Stimulated activated naive CD4-positive, alpha-beta T cell (primary cell): Measurements from ENCODE around the gene RNU6-7.

Source experiments
- DNase-seq, 6 experiments: peaks; one replicate each; lab custom pipeline; 2025; lab: John Stamatoyannopoulos, UW

The RNU6-7 gene

DNA sequence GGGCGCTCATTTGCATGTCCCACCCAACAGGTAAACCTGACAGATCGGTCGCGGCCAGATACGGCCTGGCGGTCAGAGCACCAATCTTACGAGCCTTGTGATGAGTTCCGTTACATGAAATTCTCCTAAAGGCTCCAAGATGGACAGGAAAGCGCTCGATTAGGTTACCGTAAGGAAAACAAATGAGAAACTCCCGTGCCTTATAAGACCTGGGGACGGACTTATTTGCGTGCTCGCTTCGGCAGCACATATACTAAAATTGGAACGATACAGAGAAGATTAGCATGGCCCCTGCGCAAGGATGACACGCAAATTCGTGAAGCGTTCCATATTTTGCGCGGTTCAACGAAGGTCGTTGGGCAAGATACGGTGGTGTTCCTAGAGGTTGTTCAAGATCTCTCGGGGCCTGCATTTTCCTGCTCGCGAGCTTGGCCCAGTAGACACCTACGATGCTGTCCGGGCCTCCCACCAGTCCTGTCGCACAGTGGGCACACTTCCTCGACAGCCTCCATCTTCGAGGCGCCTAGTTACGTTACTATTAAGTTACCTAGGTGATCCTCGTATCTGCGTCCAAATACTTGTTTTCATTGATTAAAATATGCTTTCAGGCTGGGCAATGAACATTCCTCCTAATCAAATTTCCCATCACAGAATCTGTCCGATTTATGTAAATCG, at the start of gene RNU6-7:
RNU6-7 (plus strand) TSS at position 230 of the 675 bp plus-strand sequence.
- peak in 5 of 6 experiments; percentile 38 to 84 (median 68) for DNase-seq

GRCh38 chr14:32166029-32166428, 35.8 kb upstream of the RNU6-7 start:
- DNase-seq, result no peak

DNA sequence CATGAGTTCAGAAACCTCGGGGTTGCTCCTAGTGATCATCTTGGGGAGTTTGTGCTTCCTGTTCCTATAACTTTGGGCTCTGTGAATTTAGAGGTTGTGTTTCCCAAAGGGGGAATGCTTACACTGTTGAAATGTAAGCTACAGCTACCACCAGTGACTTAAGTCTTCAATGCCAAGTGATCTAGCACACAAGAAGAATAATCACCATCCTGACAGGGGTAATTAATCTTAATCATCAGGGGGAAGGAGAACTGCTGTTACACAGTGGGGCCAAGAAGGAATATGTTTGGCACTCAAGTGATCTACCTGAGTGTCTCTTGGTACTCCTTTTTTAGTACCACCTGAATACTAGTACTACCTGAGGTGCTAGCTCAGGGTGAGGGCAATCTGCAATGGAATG, 34.9 kb upstream of the RNU6-7 start:
- no peak for DNase-seq

DNA sequence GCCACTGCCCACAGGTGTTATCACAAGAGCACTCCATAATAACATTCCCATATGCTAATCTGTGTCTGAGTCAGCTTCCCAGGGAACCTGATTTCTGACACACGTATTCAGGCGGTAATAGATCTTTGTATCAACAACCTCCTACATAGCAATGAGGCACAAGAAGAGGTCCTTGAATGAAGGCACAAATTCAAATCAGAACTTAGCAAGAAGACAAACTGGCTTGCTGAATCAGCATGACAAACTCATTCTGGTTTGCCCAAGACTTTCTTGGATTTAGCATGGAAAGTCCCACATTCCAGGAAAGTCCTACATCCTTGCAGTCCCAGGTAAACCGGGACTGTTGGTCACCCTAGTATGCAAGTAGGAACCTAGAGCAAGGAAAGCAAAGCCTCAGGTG, 33.9 kb upstream of the RNU6-7 start:
- no peak for DNase-seq

DNA sequence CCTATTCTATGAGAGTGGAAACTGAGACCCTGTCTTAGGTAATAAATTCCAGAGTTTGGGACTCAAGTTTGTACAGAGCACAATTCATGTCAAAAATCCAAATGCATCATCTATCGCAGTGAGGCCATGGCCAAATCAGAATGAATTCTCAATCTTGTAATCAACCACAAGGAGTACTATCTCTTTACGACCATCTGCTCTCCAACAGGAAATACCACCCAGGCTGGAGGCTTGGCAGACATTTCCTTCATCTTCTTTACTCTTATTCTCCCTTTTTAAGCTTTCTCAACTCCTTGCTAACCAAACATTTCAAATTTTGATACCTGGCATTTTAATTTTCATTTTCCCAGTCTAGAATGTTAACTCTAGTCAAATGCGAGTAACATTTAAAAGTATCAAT, 32.7 kb upstream of the RNU6-7 start:
- DNase-seq, result no peak

GRCh38 chr14:32171469-32171868, 30.4 kb upstream of the RNU6-7 start:
- no peak for DNase-seq

GRCh38 chr14:32183151-32184058, 18.4 kb upstream of the RNU6-7 start:
- DNase-seq, result no peak

GRCh38 chr14:32185097-32185496, 16.7 kb upstream of the RNU6-7 start:
- DNase-seq, result no peak

- DNase-seq, result no peak
Observed at GRCh38 chr14:32186248-32186647, 15.6 kb upstream of the RNU6-7 start.

DNA sequence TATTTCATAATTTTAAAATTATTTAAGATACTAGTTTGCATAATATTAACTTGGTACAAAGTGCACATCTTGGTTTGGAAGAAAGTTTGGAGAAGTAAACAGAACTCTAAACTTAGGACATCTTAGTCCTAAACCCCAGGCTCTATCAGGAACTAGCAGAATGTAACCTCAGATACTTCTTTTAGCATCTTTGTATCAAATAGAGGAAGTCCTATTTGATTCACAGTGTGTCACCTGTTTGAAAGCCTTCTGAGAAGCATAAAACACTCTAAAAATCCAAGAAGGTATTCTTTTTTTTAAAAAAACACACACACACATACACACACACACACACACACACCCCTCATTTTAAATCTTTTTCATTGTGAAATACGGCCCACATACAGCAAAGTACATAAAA, 12.0 kb upstream of the RNU6-7 start:
- DNase-seq, result no peak

DNA sequence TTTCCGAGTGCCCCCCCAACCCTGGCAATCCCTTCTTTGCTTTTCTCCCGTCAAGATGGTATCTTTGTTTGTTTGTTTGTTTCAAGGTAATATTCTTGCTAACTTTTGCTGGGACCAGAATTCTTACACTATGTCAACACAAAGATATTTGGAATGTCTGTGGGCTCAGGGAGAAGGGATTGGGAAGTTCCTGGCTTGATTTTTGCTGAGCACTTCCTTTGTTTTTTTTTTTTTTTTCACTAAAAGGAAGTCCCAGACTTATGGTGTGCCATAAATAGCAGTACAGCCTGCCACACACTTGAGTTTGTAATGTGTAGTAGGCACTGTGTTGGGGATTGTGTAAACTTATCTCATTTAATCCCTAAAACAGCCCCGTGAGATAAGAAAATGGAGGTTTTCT, 11.2 kb upstream of the RNU6-7 start:
- no peak for DNase-seq

GRCh38 chr14:32192712-32193373, 9.0 kb upstream of the RNU6-7 start:
- no peak for DNase-seq

DNA sequence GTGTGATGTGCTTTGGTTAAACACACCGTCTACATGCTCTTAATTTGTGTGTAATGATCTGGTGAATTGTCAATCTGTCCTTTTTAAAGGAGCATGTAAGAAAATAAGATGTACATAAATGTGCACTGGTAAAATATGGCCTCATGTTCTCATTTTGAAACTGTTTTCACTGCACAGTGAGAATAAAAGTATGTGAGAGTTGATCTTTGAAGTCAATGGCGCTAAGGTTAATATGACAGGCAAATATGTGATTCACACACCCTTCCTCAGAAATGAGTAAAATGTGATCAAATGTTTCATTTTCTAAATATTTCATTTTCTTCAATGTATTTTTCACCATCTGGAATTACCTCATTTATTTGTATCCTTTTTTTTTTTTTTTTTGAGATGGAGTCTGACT, 8.3 kb upstream of the RNU6-7 start:
- DNase-seq, result no peak

- no peak for DNase-seq
Observed at GRCh38 chr14:32195636-32196035, 6.2 kb upstream of the RNU6-7 start.

GRCh38 chr14:32197919-32198318, 3.9 kb upstream of the RNU6-7 start:
- DNase-seq, result no peak

- peak in 1 of 6 experiments; percentile 62 for DNase-seq
Observed at GRCh38 chr14:32200368-32201192, 1.3 kb upstream of the RNU6-7 start.

- DNase-seq, result peak in 5 of 6 experiments; percentile 50 to 82 (median 63)
Observed at GRCh38 chr14:32201193-32201815, 541 bp upstream of the RNU6-7 start.

- peak in 1 of 6 experiments; percentile 63 for DNase-seq
Observed at GRCh38 chr14:32202491-32202997, 699 bp downstream of the RNU6-7 start.

DNA sequence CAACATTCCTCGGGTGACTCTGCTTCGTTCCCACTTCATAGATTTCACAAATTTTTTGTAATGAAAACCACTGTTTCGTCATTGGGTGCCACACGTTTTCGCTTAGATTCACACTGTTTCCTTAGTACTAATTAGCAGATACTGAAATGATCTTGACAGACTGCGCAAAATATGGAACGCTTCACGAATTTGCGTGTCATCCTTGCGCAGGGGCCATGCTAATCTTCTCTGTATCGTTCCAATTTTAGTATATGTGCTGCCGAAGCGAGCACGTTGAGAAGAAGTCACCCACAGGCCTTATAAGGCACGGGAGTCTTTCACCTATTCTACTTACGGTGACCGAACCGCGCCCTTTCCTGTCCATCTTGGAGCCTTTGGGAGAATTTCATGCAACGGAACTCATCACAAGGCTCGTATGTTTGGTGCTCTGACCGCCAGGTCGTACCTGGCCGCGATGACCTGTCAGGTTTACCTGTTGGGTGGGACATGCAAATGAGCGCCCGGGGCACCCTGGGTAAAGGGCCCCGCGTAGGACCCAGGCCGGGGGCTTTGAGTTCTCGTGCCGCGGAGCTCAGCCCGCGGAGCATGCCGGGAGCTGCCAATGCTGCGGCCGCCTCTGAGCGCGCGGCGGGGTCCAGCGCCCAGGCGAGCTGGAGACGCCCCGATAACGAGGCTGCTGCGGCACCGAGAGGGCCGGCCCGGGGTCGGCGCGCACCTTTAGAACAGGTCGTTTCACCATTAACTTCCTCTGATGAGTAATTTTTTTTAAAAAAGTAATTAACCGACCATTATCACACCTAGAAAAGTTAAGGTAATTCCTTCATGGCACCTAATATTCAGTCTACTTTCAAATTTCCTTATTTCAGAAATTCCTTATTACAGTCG, 1.4 kb downstream of the RNU6-7 start, which contains the start of gene RNU6-8:
RNU6-8 (minus strand) TSS at position 272 of the 885 bp plus-strand sequence.
- DNase-seq, result peak; percentile 87 to 100 (median 88)

DNA sequence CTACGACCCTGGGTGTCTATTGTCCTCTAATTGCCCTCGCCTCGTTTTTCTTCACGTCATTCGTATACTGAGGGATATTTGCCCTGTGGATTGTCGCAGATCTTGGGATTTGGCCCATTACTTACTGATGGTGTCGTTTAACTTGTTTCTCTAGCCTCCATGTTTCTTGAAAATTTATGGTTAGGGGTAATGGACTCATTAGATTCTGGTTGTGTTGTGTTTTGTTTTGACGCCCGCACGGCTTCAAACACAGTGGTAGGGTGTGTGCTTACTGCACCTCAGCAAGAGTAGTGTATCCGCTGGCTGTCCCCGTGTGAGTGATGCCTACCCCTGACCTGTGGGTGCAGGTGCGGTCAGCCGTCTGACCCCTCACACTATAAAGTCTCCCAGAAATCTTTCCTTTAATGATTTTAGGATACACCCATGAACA, 2.1 kb downstream of the RNU6-7 start:
- DNase-seq, result peak in 3 of 6 experiments; percentile 12 to 56 (median 42)
